KOPT-K1 (cell line): ENCODE data around the gene UGGT1.

ENCODE experiments used
- H3K27ac ChIP-seq: fragments of 200-600 bp; sonication (generic); 2 replicates; pipeline ENCODE4 v1.5.1; 2016; ENCODE audit warnings: antibody characterized with exemption, mild to moderate bottlenecking, low read depth, low read length; ENCODE audit not compliant: poor library complexity, severe bottlenecking
- H3K36me3 ChIP-seq: fragments of 200-600 bp; sonication (generic); 2 replicates; pipeline ENCODE4 v1.5.1; 2017; ENCODE audit warnings: antibody characterized with exemption, mild to moderate bottlenecking, low read length, moderate library complexity; ENCODE audit not compliant: insufficient read depth
- H3K9me3 ChIP-seq: fragments of 200-600 bp; sonication (generic); 2 replicates; pipeline ENCODE4 v1.5.1; 2017; ENCODE audit warnings: antibody characterized with exemption, low read length, mild to moderate bottlenecking; ENCODE audit not compliant: insufficient read depth, poor library complexity, severe bottlenecking

UGGT1 gene

GRCh38 chr2:128236491-128237035, 145.6 kb downstream of the UGGT1 start:
- no peak overlapping the region for H3K27ac ChIP-seq
- H3K36me3 ChIP-seq, result no peaks in the 10 kb centered on the region
- no peaks in the 10 kb centered on the region for H3K9me3 ChIP-seq

GRCh38 chr2:128237081-128237534, 146.1 kb downstream of the UGGT1 start:
- no peak overlapping the region for H3K27ac ChIP-seq
- H3K36me3 ChIP-seq, result no peaks in the 10 kb centered on the region

GRCh38 chr2:128237911-128238697, 147.1 kb downstream of the UGGT1 start:
- no peaks in the 10 kb centered on the region for H3K9me3 ChIP-seq
- H3K27ac ChIP-seq, result no peak overlapping the region
- H3K36me3 ChIP-seq, result no peaks in the 10 kb centered on the region

More at GRCh38 chr2:128237081-128237534, 146.1 kb downstream of the UGGT1 start:
- H3K9me3 ChIP-seq, result no peaks in the 10 kb centered on the region

GRCh38 chr2:128241896-128242295, 150.9 kb downstream of the UGGT1 start:
- H3K9me3 ChIP-seq, result no peaks in the 10 kb centered on the region
- no peak overlapping the region for H3K27ac ChIP-seq
- H3K36me3 ChIP-seq, result no peaks in the 10 kb centered on the region
